K562 (cell line): ENCODE measurements around the gene CABS1. TPM values are rescaled to one million over a fixed set of nuclear protein-coding genes. Genes with fewer than 3 reads are reported as not detected.

Source experiments
- polyA plus RNA-seq, 8 experiments: library from polyadenylated mRNA; depleted of rRNA in 4 of 8; stranded (reverse) in 5 of 8; unstranded in 3 of 8; fragments of >200 nt; fragmentation: Nextera tagmentation in 2 of 8; fragmentation: Illumina TruSeq in 1 of 8; extraction: Ambion mirVana in 2 of 8; extraction: Trizol in 1 of 8; gene quantifications; 2 replicates each; pipeline versions ENCODE4 v1.2.1 to v1.2.3, GENCODE V29; 2011 to 2014; ENCODE audit warnings: inconsistent platforms in 1 of 8, missing spikeins in 1 of 8
- total RNA-seq, 7 experiments: library from RNA; depleted of rRNA in 6 of 7; stranded (reverse); fragments of >200 nt in 6 of 7; fragmentation: Illumina TruSeq in 2 of 7; extraction: Trizol in 2 of 7; gene quantifications; 2 replicates each; pipeline versions ENCODE4 v1.2.1 to v1.2.3, GENCODE V29; 2011 to 2021; ENCODE audit warnings: low replicate concordance in 1 of 7

The CABS1 gene
- total and polyA plus RNA-seq, 9 of the 15 experiments (the other 6 are each of a cell fraction or from before 2014, with no cell fraction given), result not detected

Other genes with a start within 250 kb of the CABS1 start
Only the 7 nearest of the 9 such genes appear.
- gene ODAM, start 139.3 kb upstream of the CABS1 start, total RNA-seq (2014; rRNA removed), result not detected in 2 replicates
- not detected in 2 replicates for gene ODAM, start 139.3 kb upstream of the CABS1 start, total RNA-seq (2014; rRNA removed; fragmentation: Illumina TruSeq; extraction: Trizol)
- gene ODAM, start 139.3 kb upstream of the CABS1 start, total RNA-seq (2015; rRNA removed; fragmentation: Illumina TruSeq; extraction: Trizol), result not detected in 2 replicates
- not detected in 2 replicates for gene ODAM, start 139.3 kb upstream of the CABS1 start, total RNA-seq (2021)
- not detected in 2 replicates for gene ODAM, start 139.3 kb upstream of the CABS1 start, polyA plus RNA-seq (2011; rRNA removed)
- not detected in 2 replicates for gene ODAM, start 139.3 kb upstream of the CABS1 start, polyA plus RNA-seq (2014; fragmentation: Illumina TruSeq; extraction: Trizol)
- gene ODAM, start 139.3 kb upstream of the CABS1 start, polyA plus RNA-seq (2014; fragmentation: Nextera tagmentation; extraction: Ambion mirVana), result not detected
- not detected in 2 replicates for gene ODAM, start 139.3 kb upstream of the CABS1 start, polyA plus RNA-seq (2014; rRNA removed)
- not detected in 2 replicates for gene FDCSP, start 108.9 kb upstream of the CABS1 start, total RNA-seq (2014; rRNA removed)
- not detected in 2 replicates for gene FDCSP, start 108.9 kb upstream of the CABS1 start, total RNA-seq (2014; rRNA removed; fragmentation: Illumina TruSeq; extraction: Trizol)
- gene FDCSP, start 108.9 kb upstream of the CABS1 start, total RNA-seq (2015; rRNA removed; fragmentation: Illumina TruSeq; extraction: Trizol), result not detected in 2 replicates
- not detected in 2 replicates for gene FDCSP, start 108.9 kb upstream of the CABS1 start, total RNA-seq (2021)
- gene FDCSP, start 108.9 kb upstream of the CABS1 start, polyA plus RNA-seq (2011; rRNA removed), result not detected in 2 replicates
- not detected in 2 replicates for gene FDCSP, start 108.9 kb upstream of the CABS1 start, polyA plus RNA-seq (2014; fragmentation: Illumina TruSeq; extraction: Trizol)
- not detected for gene FDCSP, start 108.9 kb upstream of the CABS1 start, polyA plus RNA-seq (2014; fragmentation: Nextera tagmentation; extraction: Ambion mirVana)
- gene FDCSP, start 108.9 kb upstream of the CABS1 start, polyA plus RNA-seq (2014; rRNA removed), result not detected in 2 replicates
- not detected in 2 replicates for gene CSN3, start 92.4 kb upstream of the CABS1 start, total RNA-seq (2014; rRNA removed)
- gene CSN3, start 92.4 kb upstream of the CABS1 start, total RNA-seq (2014; rRNA removed; fragmentation: Illumina TruSeq; extraction: Trizol), result not detected in 2 replicates
- gene CSN3, start 92.4 kb upstream of the CABS1 start, total RNA-seq (2015; rRNA removed; fragmentation: Illumina TruSeq; extraction: Trizol), result not detected in 2 replicates
- not detected in 2 replicates for gene CSN3, start 92.4 kb upstream of the CABS1 start, total RNA-seq (2021)
- not detected in 2 replicates for gene CSN3, start 92.4 kb upstream of the CABS1 start, polyA plus RNA-seq (2011; rRNA removed)
- gene CSN3, start 92.4 kb upstream of the CABS1 start, polyA plus RNA-seq (2014; fragmentation: Illumina TruSeq; extraction: Trizol), result not detected in 2 replicates
- gene CSN3, start 92.4 kb upstream of the CABS1 start, polyA plus RNA-seq (2014; fragmentation: Nextera tagmentation; extraction: Ambion mirVana), result not detected
- gene CSN3, start 92.4 kb upstream of the CABS1 start, polyA plus RNA-seq (2014; rRNA removed), result not detected in 2 replicates
- gene SMR3A, start 25.8 kb downstream of the CABS1 start, total RNA-seq (2014; rRNA removed), result not detected in 2 replicates
- gene SMR3A, start 25.8 kb downstream of the CABS1 start, total RNA-seq (2014; rRNA removed; fragmentation: Illumina TruSeq; extraction: Trizol), result not detected in 2 replicates
- gene SMR3A, start 25.8 kb downstream of the CABS1 start, total RNA-seq (2015; rRNA removed; fragmentation: Illumina TruSeq; extraction: Trizol), result not detected in 2 replicates
- not detected in 2 replicates for gene SMR3A, start 25.8 kb downstream of the CABS1 start, total RNA-seq (2021)
- gene SMR3A, start 25.8 kb downstream of the CABS1 start, polyA plus RNA-seq (2011; rRNA removed), result not detected in 2 replicates
- not detected in 2 replicates for gene SMR3A, start 25.8 kb downstream of the CABS1 start, polyA plus RNA-seq (2014; fragmentation: Illumina TruSeq; extraction: Trizol)
- gene SMR3A, start 25.8 kb downstream of the CABS1 start, polyA plus RNA-seq (2014; fragmentation: Nextera tagmentation; extraction: Ambion mirVana), result not detected
- gene SMR3A, start 25.8 kb downstream of the CABS1 start, polyA plus RNA-seq (2014; rRNA removed), result not detected in 2 replicates
- not detected in 2 replicates for gene SMR3B, start 48.1 kb downstream of the CABS1 start, total RNA-seq (2014; rRNA removed)
- not detected in 2 replicates for gene SMR3B, start 48.1 kb downstream of the CABS1 start, total RNA-seq (2014; rRNA removed; fragmentation: Illumina TruSeq; extraction: Trizol)
- gene SMR3B, start 48.1 kb downstream of the CABS1 start, total RNA-seq (2015; rRNA removed; fragmentation: Illumina TruSeq; extraction: Trizol), result not detected in 2 replicates
- not detected in 2 replicates for gene SMR3B, start 48.1 kb downstream of the CABS1 start, total RNA-seq (2021)
- gene SMR3B, start 48.1 kb downstream of the CABS1 start, polyA plus RNA-seq (2011; rRNA removed), result not detected in 2 replicates
- gene SMR3B, start 48.1 kb downstream of the CABS1 start, polyA plus RNA-seq (2014; fragmentation: Illumina TruSeq; extraction: Trizol), result not detected in 2 replicates
- not detected for gene SMR3B, start 48.1 kb downstream of the CABS1 start, polyA plus RNA-seq (2014; fragmentation: Nextera tagmentation; extraction: Ambion mirVana)
- not detected in 2 replicates for gene SMR3B, start 48.1 kb downstream of the CABS1 start, polyA plus RNA-seq (2014; rRNA removed)
- not detected in 2 replicates for gene OPRPN, start 63.0 kb downstream of the CABS1 start, total RNA-seq (2014; rRNA removed)
- gene OPRPN, start 63.0 kb downstream of the CABS1 start, total RNA-seq (2014; rRNA removed; fragmentation: Illumina TruSeq; extraction: Trizol), result not detected in 2 replicates
- not detected in 2 replicates for gene OPRPN, start 63.0 kb downstream of the CABS1 start, total RNA-seq (2015; rRNA removed; fragmentation: Illumina TruSeq; extraction: Trizol)
- gene OPRPN, start 63.0 kb downstream of the CABS1 start, total RNA-seq (2021), result not detected in 2 replicates
- gene OPRPN, start 63.0 kb downstream of the CABS1 start, polyA plus RNA-seq (2011; rRNA removed), result not detected in 2 replicates
- not detected in 2 replicates for gene OPRPN, start 63.0 kb downstream of the CABS1 start, polyA plus RNA-seq (2014; fragmentation: Illumina TruSeq; extraction: Trizol)
- not detected for gene OPRPN, start 63.0 kb downstream of the CABS1 start, polyA plus RNA-seq (2014; fragmentation: Nextera tagmentation; extraction: Ambion mirVana)
- not detected in 2 replicates for gene OPRPN, start 63.0 kb downstream of the CABS1 start, polyA plus RNA-seq (2014; rRNA removed)
- gene MUC7, start 137.2 kb downstream of the CABS1 start, total RNA-seq (2014; rRNA removed), result not detected in 2 replicates
- not detected in 2 replicates for gene MUC7, start 137.2 kb downstream of the CABS1 start, total RNA-seq (2014; rRNA removed; fragmentation: Illumina TruSeq; extraction: Trizol)
- not detected in 2 replicates for gene MUC7, start 137.2 kb downstream of the CABS1 start, total RNA-seq (2015; rRNA removed; fragmentation: Illumina TruSeq; extraction: Trizol)
- not detected in 2 replicates for gene MUC7, start 137.2 kb downstream of the CABS1 start, total RNA-seq (2021)
- not detected in 2 replicates for gene MUC7, start 137.2 kb downstream of the CABS1 start, polyA plus RNA-seq (2011; rRNA removed)
- not detected in 2 replicates for gene MUC7, start 137.2 kb downstream of the CABS1 start, polyA plus RNA-seq (2014; fragmentation: Illumina TruSeq; extraction: Trizol)
- not detected for gene MUC7, start 137.2 kb downstream of the CABS1 start, polyA plus RNA-seq (2014; fragmentation: Nextera tagmentation; extraction: Ambion mirVana)
- not detected in 2 replicates for gene MUC7, start 137.2 kb downstream of the CABS1 start, polyA plus RNA-seq (2014; rRNA removed)